ENCODE data around the gene NFIB.
A peak's percentile ranks its signal among the peaks of the same experiment; 100 is the strongest.

NFIB gene

DNA sequence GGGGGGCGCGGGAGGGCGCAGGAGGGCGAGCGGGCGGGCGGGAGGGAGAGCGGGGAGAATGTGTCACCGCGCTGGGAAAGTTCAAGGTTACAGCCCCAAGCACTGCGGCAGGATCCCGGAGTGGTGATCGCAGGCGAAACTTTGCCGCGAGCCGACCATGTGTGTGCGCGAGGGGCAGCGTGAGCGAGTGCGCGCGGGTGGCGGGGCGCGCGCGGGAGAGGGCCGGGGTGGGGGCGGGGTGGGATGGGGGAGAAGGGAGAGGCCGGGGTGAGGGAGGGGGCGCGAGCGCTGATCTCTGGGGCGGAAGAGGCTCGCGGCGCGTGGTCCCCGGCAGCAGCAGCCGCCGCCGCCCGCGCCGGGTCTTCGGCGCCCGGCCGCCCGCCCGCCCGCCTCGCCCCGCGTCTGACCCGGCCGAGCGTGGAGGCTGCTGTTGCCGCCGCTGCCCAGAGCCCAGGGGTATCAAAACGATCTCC, at the start of gene NFIB:
Gene NFIB, minus strand, starts transcription at position 191 of the 473 bp plus-strand sequence. CDS start 630 bp downstream, outside the sequence.
- peak; percentile 37 for DNase-seq (ENCODE audit: low spot score)

DNA sequence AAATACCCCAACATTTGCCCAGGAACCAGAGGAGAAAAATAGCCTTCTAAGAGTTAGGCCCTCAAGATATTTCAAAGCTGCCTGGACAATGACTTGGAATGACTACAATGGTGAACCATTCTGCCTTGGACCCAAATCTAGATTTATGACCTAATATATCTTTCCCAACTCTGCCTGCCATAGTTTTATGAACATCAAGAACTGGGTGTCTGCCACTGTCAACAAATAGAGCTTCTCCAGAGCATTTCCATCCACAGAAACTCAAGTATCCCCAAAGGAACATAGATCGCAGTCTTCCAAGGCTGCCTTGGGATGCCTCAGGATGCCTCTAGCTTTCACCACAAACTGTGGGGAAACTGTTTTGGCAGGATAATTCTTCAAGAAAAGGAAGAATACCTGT, 48.2 kb upstream of the NFIB start:
- no peak for DNase-seq (ENCODE audit: low spot score)

DNA sequence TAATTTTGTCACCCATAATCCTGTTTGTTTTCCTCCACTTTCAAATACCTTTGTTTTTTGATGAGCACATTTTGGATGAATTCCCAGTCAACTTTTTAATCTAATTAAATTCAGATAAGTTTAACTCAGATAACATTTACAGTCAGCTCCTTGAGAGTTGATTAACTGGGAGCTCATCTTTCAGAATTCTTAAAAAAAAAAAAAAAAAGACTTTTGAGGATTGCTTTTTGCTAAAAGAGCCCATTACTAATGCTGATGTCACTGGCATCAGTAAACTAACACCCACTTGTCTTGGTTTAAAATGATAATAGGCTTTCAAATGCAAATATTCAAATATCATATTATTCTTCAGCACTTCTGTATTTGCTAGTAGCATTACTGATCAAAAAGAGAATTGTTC, 47.1 kb upstream of the NFIB start:
- DNase-seq (ENCODE audit: low spot score) = no peak

DNA sequence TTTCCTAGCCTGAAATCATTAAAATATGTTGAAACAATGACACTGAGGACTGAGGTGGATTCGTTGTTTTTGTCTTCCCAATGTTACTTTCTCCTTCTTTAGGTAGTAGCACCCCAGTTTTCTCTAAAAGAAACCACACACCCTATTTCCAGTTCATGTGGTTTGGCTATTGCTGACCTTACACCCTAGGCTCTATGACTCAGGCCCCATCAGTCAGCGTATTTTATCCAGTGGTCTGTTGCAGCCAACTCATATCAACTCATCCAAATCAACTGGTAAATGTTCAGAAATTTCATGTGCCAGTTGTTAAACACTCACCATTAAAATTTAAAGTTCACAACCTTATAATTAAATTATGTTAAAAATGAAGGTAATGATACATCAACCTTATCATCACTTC, 44.6 kb upstream of the NFIB start:
- DNase-seq (ENCODE audit: low spot score) = no peak

DNA sequence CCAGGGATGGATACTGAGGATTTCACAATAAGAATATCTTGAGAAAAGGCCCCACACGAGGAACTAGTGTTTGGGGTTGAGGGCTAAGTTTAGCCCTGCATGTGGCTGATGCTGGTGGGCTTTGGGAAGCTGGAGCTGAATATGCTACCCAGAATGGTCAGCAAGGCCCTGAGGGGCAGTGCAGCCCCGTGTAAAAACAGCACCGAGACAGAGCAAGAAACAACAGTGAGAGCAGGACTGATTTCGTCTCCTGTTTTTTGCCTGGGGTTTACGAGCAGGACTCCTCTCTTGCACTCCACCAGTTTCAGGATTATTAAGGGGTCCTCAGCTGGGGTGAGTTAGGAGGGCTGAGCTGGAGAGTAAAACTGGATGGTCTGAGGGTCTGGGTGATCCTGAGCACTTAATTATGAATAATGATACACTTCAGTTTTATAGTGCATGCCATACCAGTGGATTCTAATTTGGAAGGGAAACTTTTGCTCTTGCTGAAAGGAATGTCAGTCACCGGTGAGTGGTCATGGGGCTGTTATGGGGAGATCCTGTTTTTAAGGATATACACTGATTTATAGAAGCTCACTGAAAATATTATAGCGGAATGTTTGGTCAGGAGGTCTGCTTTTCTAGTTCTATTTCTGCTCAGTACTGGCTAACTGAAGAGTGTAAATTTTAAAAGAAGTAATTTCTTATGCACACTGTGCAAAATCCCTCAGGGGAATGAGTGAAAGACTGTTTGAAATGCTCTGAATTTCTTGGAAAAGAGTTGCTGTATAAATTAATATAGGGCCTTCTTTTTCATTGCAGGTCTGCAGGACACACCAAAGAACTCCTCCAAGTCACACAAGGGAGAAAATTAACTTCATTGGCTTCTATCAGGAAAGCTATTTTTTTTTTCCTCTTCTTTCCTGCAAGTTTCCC, 42.7 kb upstream of the NFIB start:
- DNase-seq (ENCODE audit: low spot score) = no peak

DNA sequence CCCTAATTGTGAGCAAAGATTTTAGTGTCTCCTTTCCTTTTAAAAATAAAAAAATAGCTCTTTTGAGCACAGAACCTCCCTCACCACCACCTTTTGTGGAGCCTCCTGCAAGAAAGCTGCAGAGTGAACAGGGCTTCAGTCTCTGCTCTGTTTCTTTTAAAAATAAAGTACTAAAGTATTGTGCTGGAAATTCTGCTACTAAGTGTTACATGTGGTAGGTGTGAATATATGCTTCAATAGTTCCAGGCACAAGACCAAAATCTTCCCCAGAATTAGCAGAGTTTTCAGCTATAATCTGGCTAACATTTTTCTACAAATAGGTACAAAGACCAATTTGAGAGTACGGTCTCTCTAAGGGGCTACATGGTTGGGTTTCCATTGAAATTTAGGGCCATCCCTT, 40.3 kb upstream of the NFIB start:
- no peak for DNase-seq (ENCODE audit: low spot score)

DNA sequence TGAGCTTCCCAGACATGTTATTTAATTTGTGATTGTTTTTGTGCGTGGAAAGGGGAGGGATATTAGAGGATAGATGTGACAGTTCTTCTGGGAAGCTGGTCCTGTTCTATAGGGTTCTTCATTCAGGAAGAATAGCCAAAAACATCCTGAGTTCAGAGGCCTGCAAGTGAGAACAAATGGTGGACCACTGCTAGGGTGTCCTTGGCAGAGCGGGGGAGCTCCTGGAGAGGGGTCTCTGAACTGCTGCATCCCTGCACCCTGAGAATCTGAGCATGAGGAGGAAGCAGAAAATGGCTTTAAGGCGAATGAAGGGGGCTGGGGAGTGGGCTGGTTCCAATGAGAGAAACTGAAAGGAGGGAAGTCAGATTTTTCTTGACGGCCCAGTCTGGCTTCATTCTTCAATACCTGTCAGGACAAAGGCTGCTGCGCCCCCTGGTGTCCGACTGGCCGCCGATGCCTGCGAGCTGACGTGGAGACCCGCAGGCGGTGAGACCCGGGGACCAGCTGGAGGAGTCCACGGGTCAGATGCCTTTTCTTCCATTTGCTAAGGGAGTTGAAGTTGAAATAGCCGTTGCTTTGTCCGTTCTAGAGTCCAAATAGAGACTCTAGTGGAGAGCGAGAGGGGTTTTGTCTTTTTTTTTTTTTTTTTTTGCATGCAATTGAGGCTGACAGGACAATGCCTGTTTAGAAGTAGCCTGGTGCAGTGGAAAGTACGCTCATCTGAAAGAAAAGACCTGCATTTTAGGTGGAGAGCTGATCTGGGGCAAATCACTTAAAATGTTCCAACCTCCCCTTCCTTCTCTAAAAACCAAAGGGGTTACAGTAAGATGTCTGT, 39.5 kb upstream of the NFIB start:
- DNase-seq (ENCODE audit: low spot score) = peak; percentile 73

DNA sequence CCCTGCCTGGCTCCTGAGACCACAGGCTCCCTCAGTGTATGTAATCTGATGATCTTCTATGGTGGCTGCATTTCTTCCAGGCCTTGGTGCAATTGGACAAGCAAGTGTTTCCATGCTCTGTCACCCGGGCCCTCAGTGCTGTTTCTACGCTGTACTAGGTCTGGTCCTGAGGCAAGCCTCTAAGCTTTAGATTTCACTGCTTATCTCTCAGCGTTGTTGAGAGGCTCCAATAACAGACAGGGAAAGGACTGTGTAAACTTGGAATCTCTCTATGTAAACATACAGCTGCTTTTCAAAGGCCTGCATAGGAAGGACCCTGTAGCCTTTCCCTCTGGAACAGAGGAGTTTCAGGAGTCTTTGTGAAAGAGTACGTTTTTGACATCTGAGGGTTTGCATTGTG, 38.6 kb upstream of the NFIB start:
- no peak for DNase-seq (ENCODE audit: low spot score)

DNA sequence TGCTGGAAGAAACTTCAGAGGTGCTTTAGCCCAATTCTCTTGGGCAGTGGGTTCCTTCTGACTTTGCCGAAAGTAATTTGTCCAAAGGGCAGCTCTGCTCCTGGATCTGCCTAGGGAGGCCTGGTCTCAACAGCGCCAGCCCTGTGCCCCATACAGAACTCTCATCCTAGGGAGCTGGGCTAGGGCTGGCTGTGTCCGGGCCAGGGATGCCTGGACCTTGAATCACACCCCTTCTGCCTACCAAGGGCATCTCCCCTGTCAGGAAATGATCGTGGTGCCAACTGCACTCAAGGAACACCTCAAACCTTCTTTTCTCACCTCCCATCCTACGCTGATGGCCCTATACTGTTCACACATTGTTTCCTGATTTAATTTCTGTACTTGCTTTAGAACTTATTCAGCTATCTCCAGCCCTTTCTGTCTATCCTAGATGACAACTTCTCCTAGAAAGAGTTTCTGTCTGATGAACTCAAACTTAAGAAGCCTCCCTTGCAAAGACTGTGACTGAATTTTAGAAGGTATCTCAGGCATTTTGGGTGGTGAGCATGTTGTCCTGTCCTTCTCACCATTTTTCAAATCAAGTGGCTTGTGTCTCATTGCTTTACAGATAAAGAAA, 37.4 kb upstream of the NFIB start:
- no peak for DNase-seq (ENCODE audit: low spot score)

DNA sequence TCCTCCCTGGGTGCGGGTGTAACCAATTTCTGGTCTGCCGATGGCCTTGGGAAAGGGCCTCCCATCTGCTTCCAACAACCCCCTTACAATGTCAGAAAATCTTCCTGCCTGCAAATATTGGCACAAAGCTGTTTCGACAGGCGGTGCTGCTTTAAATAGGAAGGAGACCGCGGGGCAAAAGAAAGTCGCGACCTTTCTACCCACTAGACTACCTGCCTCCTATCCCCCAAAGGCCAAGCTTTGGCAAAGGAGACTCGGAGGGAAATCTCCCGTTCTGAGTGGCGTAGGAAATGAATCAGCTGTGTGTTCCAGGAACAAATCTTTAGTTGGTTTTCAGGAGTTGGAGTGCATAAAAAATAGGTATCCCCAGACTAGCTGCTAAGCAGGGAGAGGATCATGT, 36.8 kb upstream of the NFIB start:
- no peak for DNase-seq (ENCODE audit: low spot score)

DNA sequence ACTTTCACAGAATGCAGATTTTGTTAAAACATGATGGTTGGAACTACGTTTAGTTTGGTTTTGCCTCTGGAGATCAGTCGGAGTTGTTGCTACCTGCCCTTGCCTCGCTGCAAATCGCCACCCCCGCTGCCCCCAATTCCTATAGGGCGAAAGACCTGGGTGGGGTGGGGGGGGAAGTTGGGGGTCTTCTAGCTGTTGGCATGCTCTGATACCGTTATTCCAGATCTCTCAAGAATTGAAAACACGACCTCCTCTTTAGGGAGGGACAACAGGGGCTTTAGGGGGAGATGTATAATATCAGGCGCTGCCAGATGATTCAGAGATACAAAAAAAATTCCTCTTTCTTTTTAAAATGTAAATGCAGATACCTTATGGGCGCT, 36.4 kb upstream of the NFIB start:
- DNase-seq (ENCODE audit: low spot score) = no peak

DNA sequence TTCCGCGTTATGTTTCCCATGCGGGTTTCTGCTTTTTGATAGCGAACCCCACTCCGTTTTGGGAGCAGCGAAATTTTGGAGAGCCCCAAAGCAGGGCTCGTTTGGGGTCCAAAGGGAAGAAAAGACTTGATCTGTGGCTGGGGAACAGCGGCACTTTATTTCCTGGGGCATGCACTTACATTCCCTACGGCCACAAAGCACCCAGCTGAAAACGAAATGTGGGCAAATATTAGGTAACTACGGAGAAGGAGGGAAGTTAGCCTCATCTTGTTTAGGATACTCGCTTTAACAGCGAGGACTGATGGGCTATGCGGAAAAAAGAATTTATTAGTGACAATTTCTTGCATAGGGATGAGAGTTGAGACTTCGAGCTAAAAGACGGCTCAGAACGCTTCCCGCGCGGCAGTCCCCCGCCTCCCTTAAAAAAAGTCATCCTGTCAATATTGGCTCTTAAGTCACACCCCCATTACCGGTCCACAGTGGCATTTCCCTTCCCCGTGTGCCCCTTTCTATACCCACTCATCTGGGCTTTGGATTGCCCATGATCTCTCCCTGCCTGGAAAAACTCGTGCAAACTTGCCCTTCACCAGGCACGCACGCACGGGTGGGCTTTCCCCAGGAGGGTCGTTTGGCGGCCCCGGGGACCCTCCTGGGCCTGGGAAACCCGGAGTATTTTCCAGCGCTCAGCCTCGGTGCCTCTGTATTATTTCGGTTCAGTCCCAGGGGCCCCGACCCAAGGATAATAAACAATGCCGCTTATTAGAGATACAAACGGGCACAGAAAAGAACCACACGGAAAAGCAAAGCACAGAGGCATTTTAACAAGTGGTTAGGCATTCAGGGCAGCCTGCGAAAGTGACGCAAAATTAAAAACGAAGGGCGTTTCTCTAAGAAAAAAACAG, 35.8 kb upstream of the NFIB start:
- no peak for DNase-seq (ENCODE audit: low spot score)

DNA sequence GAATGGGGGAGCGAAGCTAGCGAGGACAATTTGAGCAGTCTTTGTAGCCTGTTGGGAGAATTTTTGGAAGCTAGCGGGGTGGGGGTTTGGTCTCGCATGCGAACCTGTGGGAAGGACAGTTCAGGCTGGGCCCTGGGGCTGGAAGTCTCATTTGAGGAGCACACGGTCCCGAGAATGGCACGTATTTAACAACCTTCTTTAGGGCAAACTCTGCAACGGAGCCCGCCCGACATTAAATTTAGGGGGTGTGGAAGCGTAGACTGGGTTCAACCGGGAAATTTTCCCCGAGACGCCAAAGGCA, 35.2 kb upstream of the NFIB start:
- no peak for DNase-seq (ENCODE audit: low spot score)

DNA sequence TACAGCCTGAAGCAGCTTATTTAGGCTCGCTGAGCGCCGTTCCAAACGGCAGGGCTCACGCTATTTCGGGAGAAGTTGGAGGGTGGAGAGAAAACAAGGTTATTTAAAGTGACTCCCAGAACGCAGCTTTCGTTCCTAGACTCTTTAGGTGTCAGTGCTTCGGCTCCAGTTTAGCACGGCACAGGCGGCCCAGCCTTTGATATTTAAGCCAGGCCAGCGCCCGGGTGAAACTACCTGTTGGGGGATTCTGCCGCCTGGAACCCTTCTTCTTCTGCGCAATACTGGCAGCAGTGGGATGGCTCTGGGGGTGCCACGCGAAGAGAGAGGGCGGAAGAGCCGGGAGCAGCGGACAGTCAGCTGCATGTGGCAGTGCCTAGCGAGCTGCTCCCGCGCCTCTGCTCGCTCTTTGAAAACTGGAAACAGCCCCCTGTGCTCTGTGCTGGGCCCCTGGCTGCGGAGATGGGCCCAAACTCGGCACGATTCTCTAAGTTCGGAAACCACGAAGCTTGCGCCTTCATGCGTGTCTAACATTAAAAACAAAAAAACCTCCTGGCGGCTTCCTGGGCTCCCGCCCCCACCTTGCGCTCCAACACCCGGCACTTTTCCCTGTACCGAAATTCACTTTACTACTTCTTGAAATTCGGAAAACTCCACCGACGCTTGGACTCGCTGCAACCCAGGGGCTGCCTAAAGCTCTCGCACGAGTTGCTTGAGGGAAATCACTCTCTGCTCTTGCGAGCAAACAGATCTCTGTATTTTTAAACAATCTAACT, 34.6 kb upstream of the NFIB start:
- DNase-seq (ENCODE audit: low spot score) = no peak

DNA sequence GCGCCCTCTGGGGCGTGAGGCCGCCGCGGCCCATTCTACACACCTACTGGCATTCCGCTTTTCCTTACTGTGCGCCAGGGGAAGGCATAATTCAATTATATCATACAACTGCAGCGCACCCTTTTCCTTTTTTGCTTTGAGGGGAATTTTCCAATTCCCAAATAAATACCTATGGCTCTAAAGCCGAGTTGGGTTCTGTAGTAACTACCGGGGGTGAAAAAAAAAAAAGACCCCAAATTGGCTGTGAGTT, 34.1 kb upstream of the NFIB start:
- DNase-seq (ENCODE audit: low spot score) = peak; percentile 37

DNA sequence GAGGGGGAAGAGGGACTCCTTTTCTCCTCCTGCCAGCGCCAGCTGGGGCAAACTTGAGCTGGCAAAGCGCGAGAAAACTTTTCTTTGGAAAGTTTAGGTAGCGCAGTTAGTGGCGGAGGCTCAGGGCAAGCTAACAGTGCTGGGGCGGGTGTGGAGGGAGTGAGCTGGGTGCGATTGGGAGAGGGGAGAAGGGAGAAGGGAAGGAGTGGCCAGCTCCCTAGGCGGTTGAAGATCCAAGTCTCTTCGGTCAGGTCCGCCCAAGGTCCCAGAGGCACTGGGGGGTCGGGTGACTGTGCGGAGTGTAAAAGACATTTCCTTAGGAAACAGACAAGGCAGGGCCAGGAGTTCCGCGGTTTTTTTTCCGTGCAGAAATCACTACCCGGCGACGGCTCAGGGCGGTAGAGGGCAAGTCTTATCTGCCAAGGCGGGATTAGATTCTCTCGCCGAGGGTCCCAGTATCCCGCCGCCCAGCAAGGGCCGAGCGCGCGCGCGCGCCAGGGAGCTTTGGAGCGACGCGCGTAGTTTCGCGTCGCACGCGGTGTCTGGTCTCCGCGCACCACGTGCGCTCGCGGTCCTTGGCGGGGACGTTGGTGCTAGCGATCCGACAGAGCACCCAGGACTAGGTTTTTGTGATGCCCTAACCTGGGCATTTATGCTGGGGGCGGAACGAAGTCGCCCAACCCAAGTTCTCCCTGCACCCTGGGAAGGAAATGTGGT, 33.6 kb upstream of the NFIB start:
- no peak for DNase-seq (ENCODE audit: low spot score)

DNA sequence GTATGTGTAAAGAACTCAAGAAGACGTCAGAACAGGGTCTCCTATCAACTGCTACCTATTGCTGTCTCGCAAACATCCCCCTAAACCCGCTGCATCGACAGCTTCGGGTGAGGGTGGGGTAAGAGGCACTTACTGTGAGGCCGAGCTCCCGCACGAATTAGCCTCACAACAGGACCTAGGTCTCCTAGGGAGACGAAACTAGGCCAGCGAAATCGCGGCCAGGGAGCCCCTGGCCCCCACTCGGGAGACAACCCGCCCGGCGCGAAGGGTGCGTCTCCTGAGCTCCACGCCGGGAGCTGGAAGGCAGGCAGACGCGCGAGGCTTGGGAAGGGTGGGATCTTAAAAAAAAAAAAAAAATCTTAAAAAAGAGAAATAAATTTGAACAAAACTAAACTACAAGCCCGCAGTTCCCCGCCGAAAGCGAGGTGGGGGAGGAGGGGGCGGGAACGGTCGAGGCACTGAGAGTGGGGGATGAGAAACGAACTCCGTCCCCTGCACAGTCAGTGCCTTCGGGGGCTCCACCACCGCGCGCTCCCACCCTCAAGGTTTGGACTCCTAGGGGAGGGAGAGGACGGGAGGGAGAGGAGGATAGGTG, 33.0 kb upstream of the NFIB start:
- DNase-seq (ENCODE audit: low spot score) = no peak

DNA sequence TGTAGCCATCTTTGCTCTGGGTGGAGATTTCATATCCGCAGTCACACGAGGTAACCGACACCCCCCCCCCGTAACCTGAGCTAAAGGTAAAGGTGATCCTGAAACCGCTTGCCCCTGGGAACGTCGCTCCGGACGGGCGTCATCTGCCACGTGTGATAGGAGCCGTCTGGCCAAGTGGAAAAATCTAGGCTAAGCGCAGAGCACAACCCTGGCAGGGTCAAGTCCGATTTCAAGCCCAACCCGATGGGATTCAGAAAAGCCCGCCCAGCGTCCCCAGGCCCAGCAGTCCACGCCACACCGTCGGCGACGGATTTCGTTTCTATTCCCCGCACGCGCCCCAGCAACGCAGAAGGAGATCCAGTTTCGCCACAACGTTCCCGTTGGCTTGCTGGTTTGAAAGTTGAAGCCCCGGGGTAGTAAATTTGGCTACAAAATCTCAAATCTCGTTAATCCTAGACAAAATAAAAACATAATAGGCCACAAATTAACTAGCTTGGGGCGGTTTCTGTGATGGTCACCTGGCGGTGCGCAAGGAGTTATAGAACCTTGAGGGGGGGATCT, 32.4 kb upstream of the NFIB start:
- no peak for DNase-seq (ENCODE audit: low spot score)

DNA sequence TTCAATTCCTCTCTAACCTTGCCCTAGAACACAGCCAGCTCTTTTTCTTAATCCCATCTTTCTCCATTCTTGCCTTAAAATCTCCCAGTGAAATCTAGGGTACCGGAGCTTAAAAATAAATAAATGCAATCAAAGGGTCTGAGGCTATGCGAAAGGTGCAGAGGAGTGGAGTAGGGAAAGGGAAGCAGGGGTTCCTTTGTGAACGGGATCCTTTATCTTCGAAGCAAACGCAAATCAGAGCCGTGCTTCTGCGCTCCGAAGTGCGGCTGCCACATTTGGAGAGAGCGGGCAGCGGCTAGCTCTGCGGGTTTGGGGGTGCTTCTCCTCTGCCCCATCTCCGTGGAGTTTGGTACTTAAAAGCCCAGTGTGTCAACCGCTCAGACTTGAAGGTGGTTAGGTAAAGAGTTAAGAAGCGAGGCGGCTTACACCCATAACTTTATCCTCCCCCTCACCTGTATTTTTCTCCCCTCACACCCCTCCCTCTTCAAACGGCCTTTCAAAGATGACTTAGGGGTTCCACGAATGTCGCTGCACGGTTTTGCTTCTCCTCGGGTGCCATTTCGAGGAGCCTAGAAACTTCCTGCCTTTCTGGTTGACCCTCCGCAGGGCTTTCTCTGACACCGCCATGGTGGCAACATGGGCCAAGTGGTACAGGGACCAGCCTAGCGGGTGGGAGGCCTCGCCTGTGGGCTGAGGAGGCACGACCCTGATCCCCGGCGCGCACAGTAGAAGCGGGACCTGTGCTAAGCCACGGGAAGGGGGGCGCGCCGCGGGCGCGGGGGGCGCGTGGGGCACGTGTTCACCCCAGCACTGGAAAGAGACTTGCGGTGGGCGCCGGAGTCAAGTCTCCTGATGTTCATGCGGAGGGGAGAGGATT, 31.7 kb upstream of the NFIB start:
- DNase-seq (ENCODE audit: low spot score) = no peak
